ENCODE results near the gene ADPGK. TPM values are rescaled to one million over a fixed set of nuclear protein-coding genes. Genes with fewer than 3 reads are reported as not detected.
A peak's percentile ranks its signal among the peaks of the same experiment; 100 is the strongest.

Gene ADPGK
- 39.1 TPM for total RNA-seq

DNA sequence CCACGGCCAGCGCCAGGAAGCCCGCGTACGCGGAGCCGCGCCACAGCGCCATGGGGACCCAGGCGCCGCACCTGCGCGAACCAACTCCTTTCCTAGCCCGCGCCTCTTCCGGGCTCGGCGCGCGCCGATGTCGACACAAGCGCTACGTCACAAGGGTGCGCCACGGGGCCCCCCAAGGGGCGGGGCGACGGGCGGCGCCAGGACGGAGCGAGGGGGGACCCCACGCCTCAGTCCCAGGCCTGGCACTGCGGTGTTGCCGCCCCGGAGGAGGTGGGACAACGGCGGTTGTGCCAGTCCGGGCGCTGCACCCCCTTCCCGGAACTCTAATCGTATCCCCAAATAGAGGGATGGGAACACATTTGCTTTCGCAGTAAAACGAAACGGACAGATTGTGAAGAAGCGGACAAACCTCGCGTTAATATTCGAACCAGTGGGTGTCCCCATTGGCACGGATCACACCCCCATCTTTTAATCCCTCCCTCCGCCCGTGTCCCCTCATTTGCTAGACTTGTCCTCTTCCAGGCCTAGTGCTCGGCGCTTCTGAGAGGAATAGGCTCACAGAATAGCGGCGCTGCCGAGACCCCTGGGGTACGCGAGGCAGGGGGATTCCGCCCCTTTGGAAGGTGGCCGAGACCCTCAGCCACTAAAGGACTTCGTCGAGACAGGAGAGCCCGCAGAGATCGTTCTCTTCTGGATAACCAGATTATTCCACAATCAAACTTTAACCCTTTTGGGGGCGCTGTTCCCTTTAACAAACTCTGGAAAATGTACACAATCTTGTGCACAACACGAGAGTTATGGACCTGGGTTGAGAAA, at the start of gene ADPGK:
ADPGK (minus strand) TSS at position 119 of the 816 bp plus-strand sequence; CDS start at position 52, 67 bp downstream.
- peaks cover 0 to 8% (median 6%) of the 10 kb centered on the region in 3 donors for H3K36me3 ChIP-seq (ENCODE audit: control insufficient read depth in 3 of 3, insufficient read depth in 3 of 3, low read length in 3 of 3)
- H3K27me3 ChIP-seq (ENCODE audit: control insufficient read depth in 3 of 3, insufficient read depth in 3 of 3, low read length in 3 of 3) = no peaks in the 10 kb centered on the region
- peak within 1 kb of the TSS; percentile 93 for H3K27ac ChIP-seq (ENCODE audit: low read depth, low read length)
- peak within 1 kb of the TSS; percentile 95 to 97 (median 97) for H3K9ac ChIP-seq (ENCODE audit: low read depth in 1 of 3, low read length in 3 of 3)
- peaks cover 23 to 45% (median 29%) of the 10 kb centered on the region in 3 donors for H3K4me1 ChIP-seq (ENCODE audit: control insufficient read depth in 3 of 3, insufficient read depth in 3 of 3, low read length in 3 of 3)
- H3K9me3 ChIP-seq (ENCODE audit: control insufficient read depth in 3 of 3, low read length in 3 of 3) = no peaks in the 10 kb centered on the region
- peak within 1 kb of the TSS; percentile 84 to 97 (median 85) for H3K4me3 ChIP-seq (ENCODE audit: low read length in 3 of 3)

- H3K27me3 ChIP-seq (ENCODE audit: control insufficient read depth in 3 of 3, insufficient read depth in 3 of 3, low read length in 3 of 3) = peaks cover 0 to 4% (median 0%) of the 10 kb centered on the region in 3 donors
- H3K36me3 ChIP-seq (ENCODE audit: control insufficient read depth in 3 of 3, insufficient read depth in 3 of 3, low read length in 3 of 3) = no peaks in the 10 kb centered on the region
- H3K4me1 ChIP-seq (ENCODE audit: control insufficient read depth in 3 of 3, insufficient read depth in 3 of 3, low read length in 3 of 3) = peaks cover 2 to 12% (median 3%) of the 10 kb centered on the region in 3 donors
- H3K9me3 ChIP-seq (ENCODE audit: control insufficient read depth in 3 of 3, low read length in 3 of 3) = no peaks in the 10 kb centered on the region
- H3K9ac ChIP-seq (ENCODE audit: low read depth in 1 of 3, low read length in 3 of 3) = peak overlapping the region in 1 of 3 donors; percentile 16
- H3K27ac ChIP-seq (ENCODE audit: low read depth, low read length) = peak overlapping the region; percentile 66
- H3K4me3 ChIP-seq (ENCODE audit: low read length in 3 of 3) = no peak overlapping the region
Observed at GRCh38 chr15:72827226-72827625, 43.7 kb upstream of the ADPGK start.

- Histone ChIP-seq H3K9me3 (ENCODE audit: control insufficient read depth in 3 of 3, low read length in 3 of 3) (no peaks in the 10 kb centered on the region), H3K27ac (ENCODE audit: low read depth, low read length) (peak overlapping the region; percentile 66), H3K4me1 (ENCODE audit: control insufficient read depth in 3 of 3, insufficient read depth in 3 of 3, low read length in 3 of 3) (peaks cover 2 to 12% (median 3%) of the 10 kb centered on the region in 3 donors), H3K36me3 (ENCODE audit: control insufficient read depth in 3 of 3, insufficient read depth in 3 of 3, low read length in 3 of 3) (no peaks in the 10 kb centered on the region), H3K9ac (ENCODE audit: low read depth in 1 of 3, low read length in 3 of 3) (no peak overlapping the region), H3K27me3 (ENCODE audit: control insufficient read depth in 3 of 3, insufficient read depth in 3 of 3, low read length in 3 of 3) (peaks cover 0 to 4% (median 0%) of the 10 kb centered on the region in 3 donors), H3K4me3 (ENCODE audit: low read length in 3 of 3) (no peak overlapping the region)
Observed at GRCh38 chr15:72826611-72827010, 43.1 kb upstream of the ADPGK start.

GRCh38 chr15:72825829-72826228, 42.3 kb upstream of the ADPGK start:
- Histone ChIP-seq H3K9me3 (ENCODE audit: control insufficient read depth in 3 of 3, low read length in 3 of 3) (no peaks in the 10 kb centered on the region), H3K4me1 (ENCODE audit: control insufficient read depth in 3 of 3, insufficient read depth in 3 of 3, low read length in 3 of 3) (peaks cover 2 to 12% (median 3%) of the 10 kb centered on the region in 3 donors), H3K36me3 (ENCODE audit: control insufficient read depth in 3 of 3, insufficient read depth in 3 of 3, low read length in 3 of 3) (no peaks in the 10 kb centered on the region), H3K4me3 (ENCODE audit: low read length in 3 of 3) (no peak overlapping the region), H3K27ac (ENCODE audit: low read depth, low read length) (no peak overlapping the region), H3K27me3 (ENCODE audit: control insufficient read depth in 3 of 3, insufficient read depth in 3 of 3, low read length in 3 of 3) (peaks cover 0 to 4% (median 0%) of the 10 kb centered on the region in 3 donors), H3K9ac (ENCODE audit: low read depth in 1 of 3, low read length in 3 of 3) (no peak overlapping the region)

DNA sequence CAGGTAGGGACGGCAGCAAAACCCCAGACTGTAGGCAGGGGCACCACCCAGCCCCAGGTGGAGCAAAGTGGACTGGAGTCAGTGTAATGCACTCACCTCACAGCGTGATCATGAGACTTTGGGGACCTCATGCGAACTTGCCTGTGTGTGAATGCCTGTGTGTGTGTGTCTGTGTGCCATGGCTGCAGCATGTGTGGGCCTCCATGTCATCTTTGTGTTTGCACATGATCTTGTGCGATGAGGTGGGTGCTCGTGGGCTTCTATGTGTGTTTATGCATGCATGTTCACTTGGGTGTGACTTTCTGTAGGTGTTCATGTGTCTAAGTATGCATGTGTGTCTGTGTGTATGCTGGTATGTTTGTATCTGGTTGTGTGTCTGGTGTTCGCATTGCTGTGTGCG, 41.2 kb upstream of the ADPGK start:
- peaks cover 0 to 4% (median 0%) of the 10 kb centered on the region in 3 donors for H3K27me3 ChIP-seq (ENCODE audit: control insufficient read depth in 3 of 3, insufficient read depth in 3 of 3, low read length in 3 of 3)
- peaks cover 2 to 12% (median 3%) of the 10 kb centered on the region in 3 donors for H3K4me1 ChIP-seq (ENCODE audit: control insufficient read depth in 3 of 3, insufficient read depth in 3 of 3, low read length in 3 of 3)
- no peak overlapping the region for H3K4me3 ChIP-seq (ENCODE audit: low read length in 3 of 3)
- no peak overlapping the region for H3K27ac ChIP-seq (ENCODE audit: low read depth, low read length)
- H3K9me3 ChIP-seq (ENCODE audit: control insufficient read depth in 3 of 3, low read length in 3 of 3) = no peaks in the 10 kb centered on the region
- no peak overlapping the region for H3K9ac ChIP-seq (ENCODE audit: low read depth in 1 of 3, low read length in 3 of 3)
- H3K36me3 ChIP-seq (ENCODE audit: control insufficient read depth in 3 of 3, insufficient read depth in 3 of 3, low read length in 3 of 3) = no peaks in the 10 kb centered on the region

- Histone ChIP-seq H3K4me3 (ENCODE audit: low read length in 3 of 3) (no peak overlapping the region), H3K27ac (ENCODE audit: low read depth, low read length) (no peak overlapping the region), H3K36me3 (ENCODE audit: control insufficient read depth in 3 of 3, insufficient read depth in 3 of 3, low read length in 3 of 3) (no peaks in the 10 kb centered on the region), H3K27me3 (ENCODE audit: control insufficient read depth in 3 of 3, insufficient read depth in 3 of 3, low read length in 3 of 3) (peaks cover 0 to 4% (median 0%) of the 10 kb centered on the region in 3 donors), H3K9me3 (ENCODE audit: control insufficient read depth in 3 of 3, low read length in 3 of 3) (no peaks in the 10 kb centered on the region), H3K9ac (ENCODE audit: low read depth in 1 of 3, low read length in 3 of 3) (no peak overlapping the region), H3K4me1 (ENCODE audit: control insufficient read depth in 3 of 3, insufficient read depth in 3 of 3, low read length in 3 of 3) (peaks cover 2 to 12% (median 3%) of the 10 kb centered on the region in 3 donors)
Observed at GRCh38 chr15:72824112-72824511, 40.6 kb upstream of the ADPGK start.

- no peak overlapping the region for H3K9ac ChIP-seq (ENCODE audit: low read depth in 1 of 3, low read length in 3 of 3)
- no peaks in the 10 kb centered on the region for H3K36me3 ChIP-seq (ENCODE audit: control insufficient read depth in 3 of 3, insufficient read depth in 3 of 3, low read length in 3 of 3)
- H3K9me3 ChIP-seq (ENCODE audit: control insufficient read depth in 3 of 3, low read length in 3 of 3) = no peaks in the 10 kb centered on the region
- H3K27ac ChIP-seq (ENCODE audit: low read depth, low read length) = no peak overlapping the region
- H3K4me1 ChIP-seq (ENCODE audit: control insufficient read depth in 3 of 3, insufficient read depth in 3 of 3, low read length in 3 of 3) = no peaks in the 10 kb centered on the region
- H3K4me3 ChIP-seq (ENCODE audit: low read length in 3 of 3) = no peak overlapping the region
- H3K27me3 ChIP-seq (ENCODE audit: control insufficient read depth in 3 of 3, insufficient read depth in 3 of 3, low read length in 3 of 3) = peaks cover 0 to 4% (median 2%) of the 10 kb centered on the region in 3 donors
Observed at GRCh38 chr15:72820278-72820677, 36.7 kb upstream of the ADPGK start.

DNA sequence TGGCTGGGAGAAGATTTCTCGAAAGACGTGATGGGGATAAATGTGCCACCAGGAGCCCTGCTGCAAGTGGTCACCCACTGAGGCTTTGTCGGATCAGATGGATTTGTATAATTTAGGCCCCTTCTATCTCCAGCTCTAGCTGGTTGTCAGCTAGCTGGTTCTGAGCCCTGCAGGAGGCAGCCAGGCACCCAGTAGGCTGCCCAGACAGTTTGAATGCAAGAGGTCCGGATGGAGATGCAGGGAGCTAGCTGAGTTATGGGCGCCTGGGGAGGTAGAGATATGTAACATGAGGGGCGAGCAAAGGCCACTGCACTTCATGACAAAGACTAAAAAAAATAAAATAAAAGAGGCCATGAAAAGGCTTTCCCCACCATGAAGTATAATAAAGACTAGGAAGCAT, 35.1 kb upstream of the ADPGK start:
- Histone ChIP-seq H3K4me1 (ENCODE audit: control insufficient read depth in 3 of 3, insufficient read depth in 3 of 3, low read length in 3 of 3) (no peaks in the 10 kb centered on the region), H3K9ac (ENCODE audit: low read depth in 1 of 3, low read length in 3 of 3) (no peak overlapping the region), H3K4me3 (ENCODE audit: low read length in 3 of 3) (no peak overlapping the region), H3K27ac (ENCODE audit: low read depth, low read length) (no peak overlapping the region), H3K9me3 (ENCODE audit: control insufficient read depth in 3 of 3, low read length in 3 of 3) (no peaks in the 10 kb centered on the region), H3K36me3 (ENCODE audit: control insufficient read depth in 3 of 3, insufficient read depth in 3 of 3, low read length in 3 of 3) (no peaks in the 10 kb centered on the region), H3K27me3 (ENCODE audit: control insufficient read depth in 3 of 3, insufficient read depth in 3 of 3, low read length in 3 of 3) (peaks cover 0 to 2% (median 0%) of the 10 kb centered on the region in 3 donors)

DNA sequence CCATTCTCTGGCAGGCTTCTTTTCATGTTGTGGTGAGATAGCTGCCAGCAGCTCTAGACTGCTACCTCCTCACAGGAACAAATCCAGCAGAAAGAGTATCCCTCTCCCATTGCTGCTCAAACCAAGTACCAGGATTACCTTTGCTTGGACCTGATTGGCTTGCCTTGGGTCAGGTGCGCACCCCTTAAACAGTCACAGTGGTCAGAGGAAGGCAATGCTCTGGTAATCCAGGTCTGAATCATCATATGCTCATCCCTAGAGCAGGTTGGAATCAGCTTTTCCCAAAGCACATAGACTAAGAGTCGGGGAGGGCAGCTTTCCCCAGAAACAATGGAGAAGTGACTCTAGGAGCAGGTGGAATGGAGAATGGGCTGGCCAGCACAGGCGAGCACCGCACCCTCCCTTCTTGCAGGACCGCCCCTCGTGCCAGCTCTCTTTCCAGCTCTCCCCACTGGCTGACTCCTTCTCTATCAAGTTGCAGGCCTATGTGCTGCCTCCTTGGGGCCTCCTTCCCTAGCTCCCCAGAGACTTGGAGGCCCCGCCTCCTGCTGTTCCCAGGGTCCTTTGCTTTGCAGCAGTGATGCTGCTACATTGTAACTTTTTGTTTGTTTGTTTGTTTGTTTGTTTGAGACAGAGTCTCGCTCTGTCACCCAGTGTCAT, 29.9 kb upstream of the ADPGK start:
- H3K4me1 ChIP-seq (ENCODE audit: control insufficient read depth in 3 of 3, insufficient read depth in 3 of 3, low read length in 3 of 3) = no peaks in the 10 kb centered on the region
- H3K27me3 ChIP-seq (ENCODE audit: control insufficient read depth in 3 of 3, insufficient read depth in 3 of 3, low read length in 3 of 3) = peaks cover 0 to 2% (median 0%) of the 10 kb centered on the region in 3 donors
- H3K27ac ChIP-seq (ENCODE audit: low read depth, low read length) = no peak overlapping the region
- H3K36me3 ChIP-seq (ENCODE audit: control insufficient read depth in 3 of 3, insufficient read depth in 3 of 3, low read length in 3 of 3) = no peaks in the 10 kb centered on the region
- no peaks in the 10 kb centered on the region for H3K9me3 ChIP-seq (ENCODE audit: control insufficient read depth in 3 of 3, low read length in 3 of 3)
- H3K9ac ChIP-seq (ENCODE audit: low read depth in 1 of 3, low read length in 3 of 3) = no peak overlapping the region
- H3K4me3 ChIP-seq (ENCODE audit: low read length in 3 of 3) = no peak overlapping the region

DNA sequence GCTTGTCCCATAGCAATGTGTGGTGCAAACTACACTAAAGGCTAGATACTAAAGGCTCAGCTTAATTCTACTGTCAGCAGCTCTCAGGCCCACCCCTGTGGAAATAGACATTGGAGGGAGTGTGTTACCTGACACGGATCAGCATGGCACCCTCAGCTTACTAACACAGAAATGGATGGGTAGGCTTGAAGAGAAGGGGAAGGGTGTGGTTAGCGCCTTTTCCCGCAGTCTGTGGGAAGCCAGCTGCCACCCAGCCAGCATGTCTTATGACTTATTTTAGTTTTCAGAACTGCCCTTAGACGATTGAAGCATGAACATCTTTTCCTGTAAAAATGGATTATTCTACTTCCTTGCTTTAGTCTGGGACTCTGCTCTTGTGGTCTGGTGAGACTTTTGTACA, 25.8 kb upstream of the ADPGK start:
- no peaks in the 10 kb centered on the region for H3K36me3 ChIP-seq (ENCODE audit: control insufficient read depth in 3 of 3, insufficient read depth in 3 of 3, low read length in 3 of 3)
- H3K27ac ChIP-seq (ENCODE audit: low read depth, low read length) = no peak overlapping the region
- no peak overlapping the region for H3K9ac ChIP-seq (ENCODE audit: low read depth in 1 of 3, low read length in 3 of 3)
- no peaks in the 10 kb centered on the region for H3K4me1 ChIP-seq (ENCODE audit: control insufficient read depth in 3 of 3, insufficient read depth in 3 of 3, low read length in 3 of 3)
- H3K27me3 ChIP-seq (ENCODE audit: control insufficient read depth in 3 of 3, insufficient read depth in 3 of 3, low read length in 3 of 3) = peaks cover 0 to 3% (median 0%) of the 10 kb centered on the region in 3 donors
- H3K9me3 ChIP-seq (ENCODE audit: control insufficient read depth in 3 of 3, low read length in 3 of 3) = no peaks in the 10 kb centered on the region
- H3K4me3 ChIP-seq (ENCODE audit: low read length in 3 of 3) = no peak overlapping the region

Data from skeletal muscle tissue (tissue), 4 donors.